NCI-H1105 treated with DMSO at 0.1 percent for 48 hours (cell line): ENCODE results near the gene DIP2C.

ENCODE experiments used
- DNase-seq: peaks from one replicate; lab custom pipeline; 2025; lab: John Stamatoyannopoulos, UW

The DIP2C gene

DNA sequence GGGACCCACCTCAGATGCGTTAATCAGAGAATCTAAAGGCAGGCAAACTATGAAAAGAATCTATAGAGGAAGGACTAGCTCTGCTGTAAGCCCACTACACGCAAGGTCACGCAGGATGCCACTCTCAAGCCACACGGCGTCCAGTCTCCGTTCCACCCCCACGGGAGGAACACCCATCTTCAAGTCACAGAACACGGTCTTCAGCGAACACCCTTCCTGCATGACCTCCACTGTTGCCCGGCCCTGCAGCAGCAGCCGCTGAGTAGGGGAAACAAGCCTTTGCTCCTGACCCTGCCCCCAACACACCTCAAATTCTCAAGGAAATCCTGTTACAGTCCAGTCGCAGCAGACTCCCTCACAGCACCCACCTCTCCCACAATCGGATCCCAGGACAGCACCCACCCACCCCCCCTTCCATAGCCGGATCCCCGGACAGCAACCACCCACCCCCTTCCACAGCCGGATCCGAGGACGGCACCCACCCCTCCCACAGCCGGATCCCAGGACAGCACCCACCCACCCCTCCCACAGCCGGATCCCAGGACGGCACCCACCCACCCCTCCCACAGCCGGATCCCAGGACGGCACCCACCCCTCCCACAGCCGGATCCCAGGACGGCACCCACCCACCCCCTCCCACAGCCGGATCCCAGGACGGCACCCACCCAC, 133.7 kb downstream of the DIP2C start:
- DNase-seq = no peak

DNA sequence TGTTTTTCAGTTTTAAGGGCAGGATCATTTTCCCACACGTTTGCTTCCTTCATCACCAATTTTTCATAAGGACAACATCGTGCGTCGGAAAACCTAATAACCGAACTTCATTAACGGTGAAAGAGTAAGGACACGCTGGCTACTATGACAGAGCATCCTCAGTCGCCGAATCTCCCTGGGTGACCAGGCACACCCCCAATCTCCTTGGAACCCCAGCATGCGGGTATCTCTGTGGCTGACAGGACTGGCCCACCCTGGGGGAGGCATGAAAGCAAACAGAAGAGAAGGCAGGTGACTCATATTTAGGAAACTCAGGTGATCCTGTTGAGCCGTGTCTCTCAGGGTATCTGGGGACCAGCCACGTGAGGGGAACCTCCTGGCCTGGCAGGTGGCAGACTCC, 134.2 kb downstream of the DIP2C start:
- DNase-seq = no peak

DNA sequence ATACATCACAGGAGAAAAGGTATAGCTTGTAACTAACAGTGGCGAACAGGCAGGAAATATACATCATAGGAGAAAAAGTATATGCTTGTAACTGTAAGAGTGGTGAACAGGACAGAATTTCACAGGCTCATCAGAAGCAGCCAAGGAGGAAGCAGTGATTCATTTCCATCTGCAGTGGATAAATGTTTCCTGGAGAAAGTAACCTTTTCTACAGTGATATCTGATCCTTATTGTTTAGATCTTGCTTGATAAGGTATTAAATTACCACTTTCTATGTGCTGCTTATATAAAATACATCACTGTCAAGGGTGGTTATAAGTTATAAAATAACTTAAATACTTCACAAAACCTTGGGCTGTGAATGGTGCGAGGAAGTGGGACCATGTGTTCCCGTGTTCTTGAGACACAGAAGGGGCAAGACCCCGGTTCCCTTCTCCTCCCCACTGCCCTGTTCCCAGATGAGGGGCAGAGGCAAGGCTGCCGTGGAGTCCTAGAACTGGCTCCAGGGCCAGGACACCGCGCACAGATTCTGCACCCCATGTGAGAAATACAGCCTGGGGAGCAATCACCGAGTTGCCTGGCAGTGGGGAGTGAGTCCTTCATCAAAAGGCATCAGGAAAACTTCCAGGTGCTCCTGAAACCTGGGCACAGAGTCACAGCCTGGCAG, 135.2 kb downstream of the DIP2C start:
- DNase-seq = no peak

DNA sequence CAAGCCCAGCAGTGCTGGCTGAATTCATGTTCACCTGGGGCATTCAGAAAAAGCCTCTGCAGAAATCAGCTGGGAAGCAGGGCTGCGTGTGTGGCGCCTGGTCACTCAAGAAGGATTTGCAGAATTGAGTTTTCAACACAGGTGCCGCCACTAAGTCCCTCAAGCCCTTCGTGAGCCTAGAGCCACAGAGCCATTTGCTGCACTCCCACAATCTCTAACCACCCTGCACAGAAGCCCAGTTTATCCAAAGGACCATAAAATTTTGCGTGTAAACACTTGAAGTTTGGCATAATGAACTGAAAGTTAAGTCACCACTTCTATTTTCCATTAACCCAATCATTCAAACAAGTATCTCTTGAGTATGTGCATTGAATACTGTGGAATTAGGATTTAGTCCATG, 136.2 kb downstream of the DIP2C start:
- DNase-seq = peak; percentile 2

DNA sequence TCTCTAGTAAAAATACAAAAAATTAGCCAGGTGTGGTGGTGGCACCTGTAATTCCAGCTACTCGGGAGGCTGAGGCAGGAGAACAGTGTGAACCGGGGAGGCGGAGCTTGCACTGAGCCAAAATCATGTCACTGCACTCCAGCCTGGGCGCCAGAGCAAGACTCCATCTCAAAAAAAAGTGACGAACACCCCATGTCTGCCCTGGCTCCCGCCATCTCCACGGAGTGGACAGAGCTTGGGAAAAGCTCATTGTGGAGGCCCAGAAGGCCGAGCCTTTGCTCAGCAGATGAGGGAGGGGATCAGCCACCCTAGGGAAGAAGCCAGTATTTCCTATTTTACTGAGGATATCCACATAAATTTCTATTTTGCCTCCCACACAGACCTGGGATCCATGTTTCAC, 136.8 kb downstream of the DIP2C start:
- DNase-seq = no peak

DNA sequence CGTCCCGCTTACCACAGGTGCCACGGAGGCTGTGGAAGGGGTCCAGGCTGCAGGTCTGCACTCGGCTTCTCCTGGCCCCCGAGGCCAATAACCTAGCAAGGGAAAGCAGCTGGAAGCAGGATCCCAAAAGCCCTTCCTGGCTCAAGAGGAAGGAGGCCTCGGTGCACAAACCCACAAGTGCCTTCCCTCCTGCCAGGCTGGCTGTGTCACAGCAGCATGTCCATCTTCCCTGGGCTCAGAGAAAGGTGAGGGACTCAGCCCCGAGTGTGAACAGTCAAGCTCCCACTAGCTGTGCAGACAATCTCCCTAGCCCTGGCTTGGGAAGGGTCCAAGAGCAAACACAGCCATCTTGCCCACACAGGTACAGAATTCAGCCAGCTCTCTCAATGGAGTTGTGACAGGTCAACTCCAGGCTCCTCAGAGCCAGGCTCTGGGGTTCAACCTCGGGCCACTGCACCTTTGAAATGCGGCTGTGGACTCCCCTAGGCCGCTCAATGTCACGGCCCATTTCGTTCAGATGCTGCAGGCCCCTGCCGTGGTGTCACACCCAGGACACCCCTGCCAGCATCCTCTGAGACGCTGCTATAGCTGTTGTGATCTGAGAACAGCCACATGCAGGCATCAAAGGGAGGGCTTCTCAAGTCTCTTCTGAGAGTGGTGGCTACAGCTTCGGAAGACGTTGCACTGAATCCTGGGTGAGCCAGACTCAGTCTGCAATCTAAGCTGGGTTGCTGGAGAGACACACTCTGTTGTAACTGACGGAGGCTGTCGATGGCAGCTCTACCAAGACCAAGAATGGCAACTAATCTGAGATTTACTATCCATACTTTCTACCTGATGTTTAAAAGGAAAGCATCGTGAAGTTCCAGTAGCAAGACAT, 137.9 kb downstream of the DIP2C start:
- DNase-seq = no peak

DNA sequence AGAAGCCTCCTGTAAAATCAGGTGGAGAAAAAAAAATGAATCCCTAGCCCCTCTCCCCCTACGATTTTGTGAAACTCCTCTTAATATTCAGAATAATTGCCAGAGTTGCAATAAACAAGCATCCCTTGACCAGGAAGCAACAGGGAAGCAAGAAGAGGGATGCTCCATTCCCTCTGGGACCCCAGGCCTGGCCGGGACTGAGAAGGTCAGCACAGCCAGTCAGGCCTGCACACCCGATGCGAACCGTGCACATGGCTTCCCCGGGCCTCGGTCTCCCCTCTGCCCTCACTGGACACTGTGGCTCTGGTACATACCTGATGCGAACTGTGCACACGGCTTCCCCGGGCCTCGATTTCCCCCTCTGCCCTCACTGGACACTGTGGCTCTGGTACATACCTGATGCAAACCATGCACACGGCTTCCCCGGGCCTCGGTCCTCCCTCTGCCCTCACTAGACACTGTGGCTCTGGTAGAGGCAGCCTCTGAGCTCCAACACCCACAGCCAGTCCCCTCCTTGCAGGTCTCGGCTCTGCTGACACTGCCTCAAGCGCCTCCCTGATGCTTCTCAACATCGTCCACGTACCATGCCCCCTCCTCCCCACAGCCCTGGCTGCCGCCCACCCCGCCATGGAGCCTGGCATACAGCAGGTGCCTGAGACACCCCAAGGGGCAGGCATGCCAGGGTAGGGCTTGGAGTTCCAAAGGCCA, 138.6 kb downstream of the DIP2C start:
- DNase-seq = no peak

DNA sequence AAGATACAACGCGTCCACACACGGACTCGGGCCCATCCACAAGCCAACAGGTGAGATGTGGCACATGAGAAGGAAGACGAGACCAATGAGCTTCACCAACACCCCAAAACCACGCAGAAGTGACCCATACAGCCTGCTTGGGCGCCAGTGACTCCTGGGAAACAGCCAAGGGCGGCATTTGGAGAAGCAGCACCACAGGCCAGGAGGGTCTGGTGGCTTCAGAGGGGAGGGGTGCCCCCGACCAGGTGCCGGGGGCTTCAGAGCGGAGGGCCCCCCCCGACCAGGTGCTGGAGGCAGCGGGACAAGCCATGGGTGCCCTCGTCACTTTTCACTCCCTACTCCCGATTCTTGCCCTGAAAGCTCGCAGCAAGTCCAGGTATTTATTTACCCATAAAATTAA, 140.1 kb downstream of the DIP2C start:
- no peak for DNase-seq

DNA sequence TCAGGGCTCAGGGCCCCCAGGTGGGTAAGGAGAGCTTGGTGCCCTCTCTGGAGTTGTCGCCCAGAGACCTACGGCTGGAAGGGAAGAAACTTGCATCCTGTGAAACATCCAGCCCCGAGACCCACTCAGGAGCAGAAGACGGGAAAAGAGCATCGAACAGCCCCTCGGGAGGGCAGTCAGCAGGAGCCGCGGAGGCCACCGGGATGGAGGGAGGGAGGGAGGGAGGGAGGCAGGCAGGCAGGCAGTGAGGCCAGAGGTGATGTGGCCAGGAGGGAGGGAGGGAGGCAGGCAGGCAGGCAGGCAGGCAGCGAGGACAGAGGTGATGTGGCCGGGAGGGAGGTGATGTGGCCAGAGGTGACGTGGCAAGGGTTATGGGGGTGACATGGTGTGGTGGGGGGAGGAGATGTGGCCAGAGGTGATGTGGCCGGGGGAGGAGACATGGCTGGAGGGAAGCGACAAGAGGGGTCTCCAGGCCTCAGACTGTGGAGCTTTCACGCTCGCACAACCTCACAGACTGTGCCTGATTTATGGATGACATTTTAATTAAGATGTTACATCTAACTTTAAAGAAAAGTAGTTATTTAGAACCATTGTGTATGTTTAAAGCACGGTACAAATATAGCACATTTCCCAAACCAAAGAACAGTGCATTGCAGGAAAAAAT, 141.1 kb downstream of the DIP2C start:
- no peak for DNase-seq

DNA sequence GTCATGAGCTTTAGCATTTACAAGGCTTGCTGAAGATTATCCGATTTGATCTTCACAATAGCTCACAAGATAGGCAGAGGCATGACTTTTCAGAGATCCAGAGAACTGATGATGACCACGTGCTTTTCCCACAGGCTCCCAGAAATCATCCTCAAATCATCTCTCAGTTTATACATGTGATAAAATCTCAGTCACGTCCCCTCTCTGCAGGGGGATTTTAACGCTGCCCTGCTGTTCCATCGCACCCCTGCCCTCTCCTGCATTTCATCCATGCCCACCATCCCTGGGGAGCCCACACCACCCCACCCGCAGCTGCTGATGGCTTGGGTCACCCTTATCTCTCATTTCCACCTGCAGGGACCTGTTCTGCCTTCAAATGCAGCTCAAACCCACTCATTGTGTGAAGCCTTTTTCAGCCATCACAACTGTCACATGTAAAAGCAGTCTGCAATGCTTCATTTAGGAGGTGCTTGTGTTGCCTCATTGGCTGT, 141.8 kb downstream of the DIP2C start:
- DNase-seq = no peak

DNA sequence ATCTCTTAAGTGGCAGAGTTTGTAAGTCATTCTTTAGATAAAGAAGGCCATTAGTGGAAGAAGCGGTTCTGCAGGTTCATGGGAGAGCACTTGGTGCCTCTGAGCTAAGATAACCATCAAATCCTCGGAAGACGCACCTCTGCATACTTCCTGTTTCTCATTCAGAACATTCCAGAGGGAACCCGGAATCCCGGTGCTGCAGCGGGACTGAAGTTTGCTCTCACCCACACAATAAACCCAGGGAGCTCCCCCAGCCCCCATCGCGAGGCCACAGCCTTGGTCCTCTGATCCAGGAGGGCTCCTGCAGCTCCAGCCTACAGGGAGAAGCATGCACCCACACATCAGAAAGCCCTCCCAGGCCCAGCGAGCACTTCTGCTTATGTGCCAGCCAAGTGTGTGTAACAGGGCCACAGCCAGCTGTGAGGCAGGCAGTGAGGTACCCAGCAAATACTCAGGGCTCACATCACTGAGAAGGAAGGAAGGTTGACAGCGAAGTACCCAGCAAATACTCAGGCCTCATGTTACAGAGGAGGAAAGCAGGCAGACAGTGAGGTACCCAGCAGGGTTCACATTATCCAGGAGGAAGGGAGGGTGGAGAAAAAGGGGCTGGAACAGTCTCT, 142.4 kb downstream of the DIP2C start:
- no peak for DNase-seq

DNA sequence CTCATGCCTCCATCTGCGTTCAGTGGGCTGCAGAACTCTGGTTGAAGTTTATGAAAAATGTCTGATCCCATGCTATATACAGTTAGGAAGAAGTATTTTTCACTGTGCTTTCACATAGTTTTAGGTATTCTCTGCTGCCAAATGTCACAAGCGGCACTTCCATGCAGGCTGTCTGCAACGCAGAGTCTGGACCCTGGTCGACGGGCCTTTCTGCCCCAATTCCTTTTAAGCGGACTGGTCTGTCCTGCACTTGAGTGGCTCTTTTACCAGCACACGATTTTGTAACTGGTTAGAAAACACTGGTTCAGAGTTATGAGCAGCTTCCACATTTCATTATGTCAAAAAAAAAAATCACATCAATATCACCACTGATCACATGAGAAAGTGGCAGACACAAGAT, 143.0 kb downstream of the DIP2C start:
- no peak for DNase-seq

DNA sequence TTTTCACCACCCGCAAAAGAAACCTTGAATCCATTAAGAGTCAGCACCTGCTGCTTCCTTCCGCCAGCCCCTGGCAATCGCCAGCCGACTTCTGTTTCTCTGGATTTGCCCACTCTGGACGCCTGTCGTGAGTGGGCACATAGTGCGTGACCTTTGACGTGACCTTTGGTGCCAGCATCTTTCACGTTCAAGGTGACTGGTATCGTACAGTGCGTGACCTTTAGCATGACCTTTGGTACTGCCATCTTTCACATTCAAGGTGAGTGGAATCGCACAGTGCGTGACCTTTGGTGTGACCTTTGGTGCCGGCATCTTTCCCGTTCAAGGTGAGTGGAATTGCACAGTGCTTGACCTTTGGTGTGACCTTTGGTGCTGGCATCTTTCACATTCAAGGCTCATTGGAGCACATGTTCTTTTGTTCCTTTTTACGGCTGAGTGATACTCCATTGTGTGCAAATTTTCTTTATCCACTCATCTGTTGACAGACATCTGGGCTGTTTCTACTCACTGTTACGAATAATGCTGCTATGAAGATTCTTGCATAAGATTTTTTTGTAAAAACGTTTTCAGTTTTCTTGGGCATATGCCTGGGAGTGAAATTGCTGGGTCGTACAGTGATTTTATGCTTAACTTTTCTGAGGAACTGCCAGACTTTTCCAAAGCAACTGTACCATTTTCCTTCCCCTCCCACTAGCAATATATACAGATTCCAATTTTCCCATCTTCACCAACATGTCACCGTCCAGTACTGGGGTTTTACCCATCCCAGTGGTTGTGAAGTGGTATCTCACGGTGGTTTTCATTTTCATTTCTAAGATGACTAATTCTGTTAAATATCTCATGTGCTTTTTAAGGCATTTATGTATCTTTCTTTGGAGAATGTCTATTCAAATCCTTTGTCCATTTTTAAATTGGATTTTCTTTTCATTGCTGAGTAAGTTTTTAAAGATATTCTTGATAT, 145.3 kb downstream of the DIP2C start:
- no peak for DNase-seq

DNA sequence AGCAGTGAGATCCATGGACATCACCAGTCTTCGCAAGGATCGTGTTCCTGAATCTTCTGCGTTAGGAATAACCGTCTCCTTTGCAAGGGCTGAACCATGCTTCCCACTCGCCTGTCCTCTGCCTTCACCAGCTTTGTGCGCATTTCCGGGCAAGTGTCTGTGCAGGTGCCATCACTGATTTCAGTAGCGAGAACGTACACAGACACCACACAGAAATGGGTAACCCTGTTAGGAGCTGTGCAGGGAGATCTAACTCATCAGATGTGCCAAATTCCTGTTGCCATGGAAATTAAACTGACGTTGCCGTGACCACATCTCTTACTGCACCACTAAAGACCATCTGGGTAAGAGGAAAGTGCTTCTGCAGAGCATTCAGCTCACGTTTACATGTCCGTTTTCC, 146.3 kb downstream of the DIP2C start:
- no peak for DNase-seq

DNA sequence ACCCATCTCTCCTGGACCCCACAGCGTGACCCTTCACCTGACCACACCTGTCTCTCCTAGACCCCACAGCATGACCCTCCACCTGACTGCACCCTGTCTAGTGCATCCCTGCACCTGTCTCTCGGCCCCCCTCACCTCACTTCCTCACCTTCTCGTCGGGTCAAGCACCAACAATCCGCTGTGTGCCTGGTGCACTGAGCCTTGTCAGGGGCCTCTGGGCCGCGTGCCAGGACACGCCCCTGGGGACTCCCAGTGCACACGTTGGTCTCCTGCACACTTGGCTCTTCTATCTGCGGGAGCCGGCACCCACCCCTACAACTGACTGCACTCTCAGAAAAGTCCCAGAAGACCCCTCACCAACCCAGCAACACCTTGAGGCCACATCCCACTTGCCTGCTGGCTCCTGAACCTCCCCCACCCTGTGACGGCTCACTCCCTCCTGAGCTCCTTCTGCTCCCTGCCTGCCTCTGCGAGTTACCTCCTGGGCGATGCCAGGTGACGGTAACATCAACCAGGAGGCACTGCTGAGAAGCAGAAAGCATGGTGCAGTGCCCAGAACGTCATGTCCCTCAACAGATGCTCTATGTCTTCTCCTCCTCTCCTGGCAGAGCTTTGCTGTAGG, 147.6 kb downstream of the DIP2C start:
- peak; percentile 71 for DNase-seq

DNA sequence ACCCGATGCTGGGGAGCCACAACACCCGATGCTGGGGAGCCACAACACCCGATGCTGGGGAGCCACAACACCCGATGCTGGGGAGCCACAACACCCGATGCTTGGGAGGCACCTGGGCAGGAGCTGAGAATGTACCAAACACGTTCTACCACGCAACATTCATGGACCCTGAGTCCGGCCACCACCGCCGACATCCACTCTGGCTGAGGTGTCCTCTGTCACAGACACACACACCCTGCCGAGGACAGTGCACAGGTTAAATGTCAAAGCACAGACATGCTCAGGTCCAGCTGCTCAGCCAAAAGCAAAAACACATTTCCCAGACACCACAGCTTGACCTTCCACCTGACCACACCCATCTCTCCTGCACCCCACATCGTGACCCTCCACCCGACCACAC, 148.4 kb downstream of the DIP2C start:
- DNase-seq = no peak

DNA sequence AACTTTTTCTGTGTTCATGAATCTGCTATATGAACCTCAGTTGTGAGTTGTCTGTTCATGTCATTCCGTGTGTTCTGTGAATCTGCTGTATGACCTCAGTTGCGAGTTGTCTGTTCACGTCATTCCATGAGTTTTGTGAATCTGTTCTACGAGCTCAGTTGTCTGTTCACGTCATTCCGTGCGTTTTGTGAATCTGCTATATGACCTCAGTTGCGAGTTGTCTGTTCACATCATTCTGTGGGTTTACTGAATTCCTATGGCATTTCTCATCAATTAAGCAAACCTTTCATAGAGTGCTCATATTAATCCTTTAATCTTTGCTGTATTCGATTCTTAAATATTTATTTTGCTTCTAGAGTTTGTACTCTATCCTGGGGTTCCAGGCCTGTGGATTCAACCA, 150.6 kb downstream of the DIP2C start:
- no peak for DNase-seq

DNA sequence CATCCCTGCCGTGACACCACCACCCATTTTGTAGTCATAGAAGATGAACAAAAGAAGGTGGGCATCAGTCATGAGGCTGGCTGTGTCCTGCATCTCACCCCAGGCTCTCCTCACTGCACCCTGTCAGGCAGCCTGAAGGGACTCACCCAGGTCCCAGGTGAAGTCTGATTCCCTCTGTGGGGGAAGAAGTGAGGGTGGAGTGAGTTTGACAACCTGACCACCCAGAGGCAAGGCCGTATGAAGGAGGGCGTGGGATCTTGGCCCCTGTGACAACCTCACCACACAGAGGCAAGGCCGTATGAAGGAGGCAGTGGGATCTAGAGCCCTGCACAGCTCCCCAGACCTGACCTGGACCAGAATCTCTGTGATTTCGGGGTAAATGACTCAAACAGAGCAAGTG, 152.5 kb downstream of the DIP2C start:
- DNase-seq = no peak

DNA sequence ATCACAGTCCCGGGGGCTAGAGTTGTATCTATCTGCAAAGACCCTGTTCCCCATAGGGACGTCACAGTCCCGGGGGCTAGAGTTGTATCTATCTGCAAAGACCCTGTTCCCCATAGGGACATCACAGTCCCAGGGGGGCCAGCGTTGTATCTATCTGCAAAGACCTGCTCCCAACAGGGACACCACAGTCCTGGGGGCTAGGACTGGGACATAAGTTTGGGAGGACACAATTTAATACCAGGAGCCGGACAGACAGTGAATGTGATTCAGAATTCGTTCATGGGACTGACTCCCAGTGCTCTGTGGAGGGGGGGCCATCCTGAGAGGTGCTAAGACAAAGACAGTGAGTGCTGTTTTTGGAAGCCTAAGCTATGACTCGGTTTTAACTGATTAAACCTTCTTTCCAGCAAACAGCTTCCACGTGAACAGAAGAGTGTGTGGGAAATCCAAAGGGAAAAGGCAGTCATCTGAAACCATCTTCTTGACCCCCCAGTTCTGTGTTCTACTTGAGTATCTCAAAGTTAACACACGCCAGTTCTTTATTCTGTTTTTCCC, 153.0 kb downstream of the DIP2C start:
- no peak for DNase-seq
